ENCODE results near the gene GPR4.

Gene GPR4

GRCh38 chr19:45547211-45547770 is 54.7 kb downstream of the GPR4 start:
- DNase-seq = no peak

GRCh38 chr19:45542234-45542668 is 59.8 kb downstream of the GPR4 start:
- DNase-seq = no peak

All from retina (tissue), 1 donor.